HCT116 (cell line): ENCODE results near the gene MMP28.

Source experiments
- CEBPB ChIP-seq: IDR thresholded peaks from 2 replicates; pipeline ENCODE4 v1.6.1; 2012; ENCODE audit warnings: low read depth
- ELF1 ChIP-seq: IDR thresholded peaks from 2 replicates; pipeline ENCODE4 v1.6.1; 2012; ENCODE audit warnings: low read depth, borderline replicate concordance
- EZH2 ChIP-seq: fragments of 200-600 bp; sonication (generic); IDR thresholded peaks from 2 replicates; pipeline ENCODE4 v1.6.1; 2017; ENCODE audit warnings: antibody characterized with exemption, mixed run types
- EZH2phosphoT487 ChIP-seq: fragments of 200-600 bp; IDR thresholded peaks from 2 replicates; pipeline ENCODE4 v1.6.1; 2018; ENCODE audit warnings: antibody characterized with exemption, borderline replicate concordance
- POLR2A ChIP-seq: IDR thresholded peaks from 2 replicates; pipeline ENCODE4 v1.7.0; 2011; ENCODE audit warnings: borderline replicate concordance; ENCODE audit not compliant: insufficient read depth, insufficient read length; ENCODE audit errors: extremely low read depth
- POLR2AphosphoS5 ChIP-seq: IDR thresholded peaks from 2 replicates; pipeline ENCODE4 v1.6.1; 2011; ENCODE audit warnings: mild to moderate bottlenecking, low read depth, low read length, moderate library complexity
- RAD21 ChIP-seq: IDR thresholded peaks from 2 replicates; pipeline ENCODE4 v1.6.1; 2012; ENCODE audit warnings: low read depth, mild to moderate bottlenecking
- SRF ChIP-seq: IDR thresholded peaks from 2 replicates; pipeline ENCODE4 v1.6.1; 2012; ENCODE audit warnings: low read depth
- YY1 ChIP-seq: IDR thresholded peaks from 2 replicates; pipeline ENCODE4 v1.6.1; 2011; ENCODE audit warnings: low read length, low read depth, moderate library complexity, mild to moderate bottlenecking; ENCODE audit not compliant: insufficient replicate concordance; ENCODE audit errors: extremely low read depth
- ZBTB33 ChIP-seq: IDR thresholded peaks from 2 replicates; pipeline ENCODE4 v1.6.1; 2011; ENCODE audit warnings: mild to moderate bottlenecking, low read length, moderate library complexity; ENCODE audit not compliant: insufficient replicate concordance; ENCODE audit errors: extremely low read depth
- ZFX ChIP-seq: fragments of 450-650 bp; IDR thresholded peaks from 2 replicates; pipeline ENCODE4 v1.6.1; 2017
- TF ChIP-seq, protein P1 (sequence below), 3 experiments: fragments of 200-600 bp in 1 of 3; sonication (generic) in 1 of 3; IDR thresholded peaks in 2 of 3; conservative IDR thresholded peaks in 1 of 3; 2 replicates each; pipeline ENCODE4 v1.5.1; 2012 to 2017; ENCODE audit warnings: low read depth in 2 of 3, low read length in 2 of 3, antibody characterized with exemption in 1 of 3, borderline replicate concordance in 1 of 3, control low read depth in 1 of 3, mild to moderate bottlenecking in 1 of 3, mixed read lengths in 1 of 3, mixed run types in 1 of 3, moderate library complexity in 1 of 3; ENCODE audit not compliant: insufficient read depth in 1 of 3
- TF ChIP-seq, protein P2 (sequence below): IDR thresholded peaks from 2 replicates; pipeline ENCODE4 v1.6.1; 2012
- TF ChIP-seq, protein P3 (sequence below): IDR thresholded peaks from 2 replicates; pipeline ENCODE4 v1.6.1; 2012

DNA sequence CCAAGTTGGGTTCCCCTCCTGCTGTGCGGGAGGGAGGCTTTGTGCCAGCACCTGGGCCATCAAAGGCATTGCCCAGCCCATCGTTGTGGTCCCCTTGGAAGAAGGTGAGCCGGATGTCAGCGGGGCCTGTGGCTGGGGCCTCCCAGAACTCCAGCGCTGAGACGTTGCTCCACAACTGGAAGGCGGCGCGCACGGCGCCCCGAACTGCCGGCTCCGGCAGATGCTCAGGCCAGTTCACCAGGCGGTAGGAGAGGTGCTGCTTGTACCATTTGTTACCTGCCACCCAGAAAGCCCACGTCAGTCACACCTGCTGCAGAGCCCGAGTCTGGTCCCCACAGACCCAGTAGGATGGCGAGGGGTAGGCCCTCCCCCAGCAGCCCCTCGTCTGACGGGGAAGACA is 22.3 kb downstream of the MMP28 start:
- TF ChIP-seq CEBPB, result no peak
- no peak for TF ChIP-seq POLR2A
- TF ChIP-seq, protein P1, sequence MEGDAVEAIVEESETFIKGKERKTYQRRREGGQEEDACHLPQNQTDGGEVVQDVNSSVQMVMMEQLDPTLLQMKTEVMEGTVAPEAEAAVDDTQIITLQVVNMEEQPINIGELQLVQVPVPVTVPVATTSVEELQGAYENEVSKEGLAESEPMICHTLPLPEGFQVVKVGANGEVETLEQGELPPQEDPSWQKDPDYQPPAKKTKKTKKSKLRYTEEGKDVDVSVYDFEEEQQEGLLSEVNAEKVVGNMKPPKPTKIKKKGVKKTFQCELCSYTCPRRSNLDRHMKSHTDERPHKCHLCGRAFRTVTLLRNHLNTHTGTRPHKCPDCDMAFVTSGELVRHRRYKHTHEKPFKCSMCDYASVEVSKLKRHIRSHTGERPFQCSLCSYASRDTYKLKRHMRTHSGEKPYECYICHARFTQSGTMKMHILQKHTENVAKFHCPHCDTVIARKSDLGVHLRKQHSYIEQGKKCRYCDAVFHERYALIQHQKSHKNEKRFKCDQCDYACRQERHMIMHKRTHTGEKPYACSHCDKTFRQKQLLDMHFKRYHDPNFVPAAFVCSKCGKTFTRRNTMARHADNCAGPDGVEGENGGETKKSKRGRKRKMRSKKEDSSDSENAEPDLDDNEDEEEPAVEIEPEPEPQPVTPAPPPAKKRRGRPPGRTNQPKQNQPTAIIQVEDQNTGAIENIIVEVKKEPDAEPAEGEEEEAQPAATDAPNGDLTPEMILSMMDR (IDR thresholded peaks at IDR 0.05 in 2 of 3, conservative IDR thresholded peaks at IDR 0.05 in 1 of 3; ENCODE audit: borderline replicate concordance in 1 of 3, insufficient read depth in 1 of 3, low read depth in 2 of 3, low read length in 2 of 3), result no peak
- no peak for TF ChIP-seq EZH2
- TF ChIP-seq RAD21, result no peak
- TF ChIP-seq SRF, result no peak
- no peak for TF ChIP-seq YY1
- TF ChIP-seq, protein P2, sequence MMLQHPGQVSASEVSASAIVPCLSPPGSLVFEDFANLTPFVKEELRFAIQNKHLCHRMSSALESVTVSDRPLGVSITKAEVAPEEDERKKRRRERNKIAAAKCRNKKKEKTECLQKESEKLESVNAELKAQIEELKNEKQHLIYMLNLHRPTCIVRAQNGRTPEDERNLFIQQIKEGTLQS, result no peak
- TF ChIP-seq POLR2AphosphoS5, result no peak
- no peak for TF ChIP-seq ZBTB33
- TF ChIP-seq, protein P3, sequence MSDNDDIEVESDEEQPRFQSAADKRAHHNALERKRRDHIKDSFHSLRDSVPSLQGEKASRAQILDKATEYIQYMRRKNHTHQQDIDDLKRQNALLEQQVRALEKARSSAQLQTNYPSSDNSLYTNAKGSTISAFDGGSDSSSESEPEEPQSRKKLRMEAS, result no peak
- TF ChIP-seq EZH2phosphoT487, result no peak
- no peak for TF ChIP-seq ELF1
- TF ChIP-seq ZFX, result no peak
